ENCODE results near the gene ALKBH3.

Gene ALKBH3

GRCh38 chr11:43880640-43881159 is at the start of gene ALKBH3:
TSS of gene ALKBH3 (plus strand) at chr11:43880831. CDS start at chr11:43882653, 1,822 bp downstream.
- peak; percentile 95 for DNase-seq

- DNase-seq: no peak
Observed at GRCh38 chr11:43830928-43831440, 49.6 kb upstream of the ALKBH3 start.

GRCh38 chr11:43832536-43832935 is 48.1 kb upstream of the ALKBH3 start:
- DNase-seq: no peak

GRCh38 chr11:43833657-43834073 is 47.0 kb upstream of the ALKBH3 start:
- no peak for DNase-seq

GRCh38 chr11:43834286-43834685 is 46.3 kb upstream of the ALKBH3 start:
- DNase-seq: no peak

- DNase-seq: no peak
Observed at GRCh38 chr11:43835104-43835503, 45.5 kb upstream of the ALKBH3 start.

GRCh38 chr11:43837879-43838278 is 42.8 kb upstream of the ALKBH3 start:
- no peak for DNase-seq

- no peak for DNase-seq
Observed at GRCh38 chr11:43842021-43842420, 38.6 kb upstream of the ALKBH3 start.

- DNase-seq: no peak
Observed at GRCh38 chr11:43845816-43846215, 34.8 kb upstream of the ALKBH3 start.

- DNase-seq: peak; percentile 68
Observed at GRCh38 chr11:43852057-43852636, 28.5 kb upstream of the ALKBH3 start.

- DNase-seq: no peak
Observed at GRCh38 chr11:43853781-43854180, 26.9 kb upstream of the ALKBH3 start.

GRCh38 chr11:43856993-43857392 is 23.6 kb upstream of the ALKBH3 start:
- no peak for DNase-seq

GRCh38 chr11:43861141-43861540 is 19.5 kb upstream of the ALKBH3 start:
- DNase-seq: no peak

- no peak for DNase-seq
Observed at GRCh38 chr11:43866520-43866919, 14.1 kb upstream of the ALKBH3 start.

- DNase-seq: no peak
Observed at GRCh38 chr11:43866969-43867368, 13.7 kb upstream of the ALKBH3 start.

GRCh38 chr11:43868852-43869567 is 11.6 kb upstream of the ALKBH3 start:
- no peak for DNase-seq

- no peak for DNase-seq
Observed at GRCh38 chr11:43871051-43871450, 9.6 kb upstream of the ALKBH3 start.

GRCh38 chr11:43872995-43873394 is 7.6 kb upstream of the ALKBH3 start:
- DNase-seq: no peak

GRCh38 chr11:43874078-43874477 is 6.6 kb upstream of the ALKBH3 start:
- no peak for DNase-seq

- DNase-seq: no peak
Observed at GRCh38 chr11:43874738-43875137, 5.9 kb upstream of the ALKBH3 start.

GRCh38 chr11:43879789-43880639 is 617 bp upstream of the ALKBH3 start:
- DNase-seq: no peak

GRCh38 chr11:43892851-43893250 is 12.2 kb downstream of the ALKBH3 start:
- DNase-seq: no peak

GRCh38 chr11:43894546-43894945 is 13.9 kb downstream of the ALKBH3 start:
- DNase-seq: no peak
